Measurements from ENCODE around the gene KRTAP10-1. TPM values are rescaled to one million over a fixed set of nuclear protein-coding genes. Genes with fewer than 3 reads are reported as not detected.

The KRTAP10-1 gene
- total and polyA plus RNA-seq, 2 of the 8 experiments (the other 6 are each of a cell fraction or from before 2014, with no cell fraction given): 0.08 TPM; not detected in 1

GRCh38 chr21:44572959-44573583 is 33.1 kb upstream of the KRTAP10-1 start (continued):
- TF ChIP-seq ATF2 (IDR thresholded peaks at IDR 0.05; ENCODE audit: low read length) (no peak), SP4 (IDR thresholded peaks at IDR 0.05; ENCODE audit: low read length) (no peak), POLR2AphosphoS5 (IDR thresholded peaks at IDR 0.05; ENCODE audit: low read depth, low read length) (no peak), SRF (IDR thresholded peaks at IDR 0.05; ENCODE audit: low read depth, low read length) (no peak), RFX5 (IDR thresholded peaks at IDR 0.05; ENCODE audit: borderline replicate concordance, low read depth, low read length) (no peak), TAF7 (optimal IDR thresholded peaks at IDR 0.05; ENCODE audit: borderline replicate concordance, low read depth, low read length) (no peak), SP2 (IDR thresholded peaks at IDR 0.05; ENCODE audit: low read length) (no peak)

Measured in H1 (cell line).